IMR-90 (cell line): Measurements from ENCODE around the gene BCAS2. TPM values are rescaled to one million over a fixed set of nuclear protein-coding genes. Genes with fewer than 3 reads are reported as not detected.

Experiments used
- ATAC-seq: fragments of 200-7000 bp; cut with Tn5 transposase; 2 replicates; pipeline ENCODE4 v1.9.1; 2020; ENCODE audit warnings: low read depth, mild to moderate bottlenecking, moderate library complexity
- BruUV-seq: library from RNA; stranded (reverse); fragments of 400-500 nt; replicated peaks from 2 replicates; lab custom pipeline; 2021; lab: Mats Ljungman, UMichigan
- CTCF ChIA-PET: fragments of 300-600 bp; formaldehyde crosslinking; extraction: SDS; loops from one replicate; lab custom pipeline; 2021; ENCODE audit warnings: antibody characterized with exemption; lab: Yijun Ruan, JAX
- POLR2A ChIA-PET: fragments of 300-600 bp; sonication (Branson Sonifier 250); formaldehyde crosslinking; loops from one replicate; lab custom pipeline; 2022; ENCODE audit warnings: antibody characterized with exemption; ENCODE audit not compliant: unreplicated experiment; lab: Charles Lee
- DNase-seq: peaks from one replicate; pipeline ENCODE4 v3.0.0; 2013
- H2AFZ ChIP-seq: replicated peaks from 2 replicates; pipeline ENCODE3; 2013; ENCODE audit warnings: low read length, mild to moderate bottlenecking; ENCODE audit not compliant: poor library complexity
- H2AK5ac ChIP-seq: 2 replicates; pipeline ENCODE4 v1.6.1; 2013; ENCODE audit warnings: low read depth, low read length, inconsistent platforms
- H2AK9ac ChIP-seq: replicated peaks from 2 replicates; pipeline ENCODE3; 2013; ENCODE audit warnings: mild to moderate bottlenecking, low read depth, low read length, moderate library complexity; ENCODE audit not compliant: poor library complexity
- H2BK120ac ChIP-seq: 2 replicates; pipeline ENCODE4 v1.6.1; 2013; ENCODE audit warnings: low read depth, low read length, inconsistent platforms
- H2BK15ac ChIP-seq: 3 replicates; pipeline ENCODE4 v1.6.1; 2013; ENCODE audit warnings: low read depth, low read length, inconsistent platforms
- H2BK20ac ChIP-seq: 2 replicates; pipeline ENCODE4 v1.6.1; 2013; ENCODE audit warnings: low read depth, mild to moderate bottlenecking, inconsistent platforms, low read length, moderate library complexity
- H2BK5ac ChIP-seq: 2 replicates; pipeline ENCODE4 v1.6.1; 2013; ENCODE audit warnings: mild to moderate bottlenecking, low read depth, low read length, inconsistent platforms; ENCODE audit not compliant: poor library complexity, severe bottlenecking
- H3K14ac ChIP-seq: replicated peaks from 2 replicates; pipeline ENCODE4 v1.6.1; 2013; ENCODE audit warnings: low read depth, low read length, inconsistent platforms
- H3K18ac ChIP-seq: 2 replicates; pipeline ENCODE4 v1.6.1; 2013; ENCODE audit warnings: low read depth, low read length, control low read depth
- H3K23ac ChIP-seq: 2 replicates; pipeline ENCODE4 v1.6.1; 2013; ENCODE audit warnings: low read depth, low read length, inconsistent platforms
- H3K27ac ChIP-seq: 2 replicates; pipeline ENCODE4 v1.5.1; 2013; ENCODE audit warnings: mild to moderate bottlenecking, control low read depth, low read length; ENCODE audit not compliant: insufficient read depth
- H3K27me3 ChIP-seq: 2 replicates; pipeline ENCODE4 v1.6.1; 2013; ENCODE audit warnings: low read length; ENCODE audit not compliant: control insufficient read depth, insufficient read depth
- H3K36me3 ChIP-seq: 2 replicates; pipeline ENCODE4 v1.6.1; 2013; ENCODE audit warnings: low read length, mixed read lengths; ENCODE audit not compliant: control insufficient read depth, insufficient read depth
- H3K4ac ChIP-seq: 2 replicates; pipeline ENCODE4 v1.6.1; 2013; ENCODE audit warnings: low read depth, low read length, inconsistent platforms
- H3K4me1 ChIP-seq: 2 replicates; pipeline ENCODE4 v1.6.1; 2013; ENCODE audit warnings: low read length, mixed read lengths; ENCODE audit not compliant: control insufficient read depth, insufficient read depth
- H3K4me2 ChIP-seq: 2 replicates; pipeline ENCODE4 v1.6.1; 2013; ENCODE audit warnings: low read depth, mild to moderate bottlenecking, control low read depth, low read length, moderate library complexity
- H3K4me3 ChIP-seq: 2 replicates; pipeline ENCODE4 v1.5.1; 2013; ENCODE audit warnings: low read depth, mild to moderate bottlenecking, control low read depth, low read length, moderate library complexity; ENCODE audit not compliant: insufficient read depth
- H3K56ac ChIP-seq: 2 replicates; pipeline ENCODE4 v1.6.1; 2013; ENCODE audit warnings: low read length, inconsistent platforms; ENCODE audit not compliant: insufficient read depth; ENCODE audit errors: extremely low read depth
- H3K79me1 ChIP-seq, 2 experiments: 2 replicates each; pipeline ENCODE4 v1.6.1; 2013; ENCODE audit warnings: low read length in 2 of 2, inconsistent platforms in 1 of 2, low read depth in 1 of 2
- H3K9ac ChIP-seq: 2 replicates; pipeline ENCODE4 v1.6.1; 2013; ENCODE audit warnings: low read depth, low read length, control low read depth
- H3K9me1 ChIP-seq: 2 replicates; pipeline ENCODE4 v1.6.1; 2013; ENCODE audit warnings: low read length, inconsistent platforms; ENCODE audit not compliant: insufficient read depth
- H3K9me3 ChIP-seq: 2 replicates; pipeline ENCODE4 v1.6.1; 2013; ENCODE audit warnings: low read length; ENCODE audit not compliant: control insufficient read depth, insufficient read depth
- H4K20me1 ChIP-seq: 2 replicates; pipeline ENCODE4 v1.6.1; 2013; ENCODE audit warnings: low read length, inconsistent platforms; ENCODE audit not compliant: insufficient read depth
- H4K5ac ChIP-seq: 2 replicates; pipeline ENCODE4 v1.6.1; 2013; ENCODE audit warnings: mild to moderate bottlenecking, low read depth, low read length, control low read depth
- H4K8ac ChIP-seq, 2 experiments: 2 replicates each; pipeline ENCODE4 v1.6.1; 2013; ENCODE audit warnings: low read depth in 2 of 2, low read length in 2 of 2, control low read depth in 1 of 2, inconsistent platforms in 1 of 2
- H4K91ac ChIP-seq: 2 replicates; pipeline ENCODE4 v1.6.1; 2013; ENCODE audit warnings: low read depth, low read length, inconsistent platforms; ENCODE audit not compliant: insufficient read depth
- BHLHE40 ChIP-seq: fragments of 150-350 bp; IDR thresholded peaks from 2 replicates; pipeline ENCODE4 v1.6.1; 2016; ENCODE audit warnings: mild to moderate bottlenecking, low read depth, low read length
- CHD1 ChIP-seq: IDR thresholded peaks from 2 replicates; pipeline ENCODE4 v1.6.1; 2012; ENCODE audit warnings: low read depth, low read length, improper control_type of control experiment
- FOS ChIP-seq: fragments of 150-350 bp; IDR thresholded peaks from 2 replicates; pipeline ENCODE4 v1.6.1; 2016; ENCODE audit warnings: low read depth, low read length
- MAFK ChIP-seq: IDR thresholded peaks from 2 replicates; pipeline ENCODE4 v1.6.1; 2012; ENCODE audit warnings: low read depth, low read length, improper control_type of control experiment
- MAZ ChIP-seq: IDR thresholded peaks from 2 replicates; pipeline ENCODE4 v1.6.1; 2012; ENCODE audit warnings: low read depth, mild to moderate bottlenecking, low read length, improper control_type of control experiment, moderate library complexity, borderline replicate concordance
- POLR2A ChIP-seq: IDR thresholded peaks from 2 replicates; pipeline ENCODE4 v1.6.1; 2012; ENCODE audit warnings: mild to moderate bottlenecking, low read depth, low read length
- RAD21 ChIP-seq: IDR thresholded peaks from 2 replicates; pipeline ENCODE4 v1.6.1; 2012; ENCODE audit warnings: low read length, improper control_type of control experiment
- RCOR1 ChIP-seq: IDR thresholded peaks from 2 replicates; pipeline ENCODE4 v1.6.1; 2012; ENCODE audit warnings: mild to moderate bottlenecking, low read length, improper control_type of control experiment; ENCODE audit not compliant: insufficient replicate concordance
- SMC3 ChIP-seq: fragments of 150-350 bp; IDR thresholded peaks from 2 replicates; pipeline ENCODE4 v1.6.1; 2016; ENCODE audit warnings: low read depth, mild to moderate bottlenecking, antibody characterized with exemption, low read length, moderate library complexity
- WGBS, 2 experiments: methylation state at CpG; one replicate each; pipeline versions ENCODE4 v1.1.5 to v1.1.7; 2013; ENCODE audit warnings: missing lambda C conversion rate in 2 of 2; ENCODE audit not compliant: insufficient read length in 1 of 2; ENCODE audit errors: extremely low coverage in 2 of 2; 5-methylcytosine and 5-hydroxymethylcytosine counted together
- dilution Hi-C: fragments of 300-500 bp; cut with HindIII; formaldehyde crosslinking; loops from one replicate; pipeline ENCODE4 v1.14.3; 2018; ENCODE audit warnings: low sequenced_read_pairs; ENCODE audit not compliant: unreplicated experiment
- in situ Hi-C: fragments of 300-500 bp; cut with MboI; formaldehyde crosslinking; loops from 3 replicates; pipeline ENCODE4 v1.14.3; 2019; ENCODE audit warnings: low sequenced_read_pairs, inconsistent platforms, mixed read lengths
- intact Hi-C: fragments of 100-400 bp; cut with micrococcal nuclease; formaldehyde crosslinking; loops from 2 replicates; pipeline ENCODE4 v1.10.0; 2022
- polyA plus RNA-seq, 3 experiments: library from polyadenylated mRNA; depleted of rRNA; stranded (reverse); fragments of >200 nt; gene quantifications; 2 replicates each; pipeline ENCODE4 v1.2.3, GENCODE V29; 2012; ENCODE audit warnings: low replicate concordance in 1 of 3
- total RNA-seq: library from RNA; depleted of rRNA; stranded (reverse); fragments of >200 nt; gene quantifications from 2 replicates; pipeline ENCODE4 v1.2.3, GENCODE V29; 2012
- TF ChIP-seq, protein P1 (sequence below): fragments of 150-350 bp; IDR thresholded peaks from 2 replicates; pipeline ENCODE4 v1.6.1; 2017; ENCODE audit warnings: mild to moderate bottlenecking, antibody characterized with exemption, low read length, low read depth
- TF ChIP-seq, protein P2 (sequence below): fragments of 150-350 bp; IDR thresholded peaks from 2 replicates; pipeline ENCODE4 v1.6.1; 2016; ENCODE audit warnings: low read depth, mild to moderate bottlenecking, low read length, moderate library complexity, borderline replicate concordance

Gene BCAS2
- total and polyA plus RNA-seq, 2 of the 4 experiments (the other 2 are of a cell fraction), result 15.4 to 23.1 TPM

- intact Hi-C loops, result no loop called here
- WGBS, 2 experiments, result no CpG with 5 or more reads among the region's 8 CpGs
- Histone ChIP-seq H2AK5ac (no peak overlapping the region), H3K9ac (no peak overlapping the region), H3K36me3 (no peaks in the 10 kb centered on the region), H3K4me2 (no peak overlapping the region), H3K79me1 (no peaks in the 10 kb centered on the region), H2AK9ac (no peak overlapping the region), H4K8ac (no peak overlapping the region), H2BK5ac (no peak overlapping the region), H3K23ac (no peak overlapping the region), H4K5ac (no peak overlapping the region), H4K20me1 (no peaks in the 10 kb centered on the region), H2AFZ (no peak overlapping the region), H3K14ac (no peak overlapping the region), H4K91ac (no peak overlapping the region), H3K9me3 (no peaks in the 10 kb centered on the region), H3K27me3 (no peaks in the 10 kb centered on the region), H3K4me3 (no peak overlapping the region), H3K4me1 (no peaks in the 10 kb centered on the region), H2BK120ac (no peak overlapping the region), H3K9me1 (no peaks in the 10 kb centered on the region), H2BK20ac (no peak overlapping the region), H3K27ac (no peak overlapping the region), H3K18ac (no peak overlapping the region), H2BK15ac (no peak overlapping the region), H3K4ac (no peak overlapping the region), H3K56ac (no peak overlapping the region)
- ChIA-PET CTCF (no interaction called here), POLR2A (no interaction called here)
- DNase-seq (no peak), ATAC-seq (no peak)
- in situ Hi-C loops, result no loop called here
- no TSS peak for BruUV-seq
- no peak for TF ChIP-seq POLR2A
- no peak for TF ChIP-seq CHD1
- no peak for TF ChIP-seq MAFK
- TF ChIP-seq, protein P1, sequence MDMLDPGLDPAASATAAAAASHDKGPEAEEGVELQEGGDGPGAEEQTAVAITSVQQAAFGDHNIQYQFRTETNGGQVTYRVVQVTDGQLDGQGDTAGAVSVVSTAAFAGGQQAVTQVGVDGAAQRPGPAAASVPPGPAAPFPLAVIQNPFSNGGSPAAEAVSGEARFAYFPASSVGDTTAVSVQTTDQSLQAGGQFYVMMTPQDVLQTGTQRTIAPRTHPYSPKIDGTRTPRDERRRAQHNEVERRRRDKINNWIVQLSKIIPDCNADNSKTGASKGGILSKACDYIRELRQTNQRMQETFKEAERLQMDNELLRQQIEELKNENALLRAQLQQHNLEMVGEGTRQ, result no peak
- no peak for TF ChIP-seq MAZ
- no peak for TF ChIP-seq RCOR1
- TF ChIP-seq BHLHE40, result no peak
- TF ChIP-seq FOS, result no peak
- TF ChIP-seq, protein P2, sequence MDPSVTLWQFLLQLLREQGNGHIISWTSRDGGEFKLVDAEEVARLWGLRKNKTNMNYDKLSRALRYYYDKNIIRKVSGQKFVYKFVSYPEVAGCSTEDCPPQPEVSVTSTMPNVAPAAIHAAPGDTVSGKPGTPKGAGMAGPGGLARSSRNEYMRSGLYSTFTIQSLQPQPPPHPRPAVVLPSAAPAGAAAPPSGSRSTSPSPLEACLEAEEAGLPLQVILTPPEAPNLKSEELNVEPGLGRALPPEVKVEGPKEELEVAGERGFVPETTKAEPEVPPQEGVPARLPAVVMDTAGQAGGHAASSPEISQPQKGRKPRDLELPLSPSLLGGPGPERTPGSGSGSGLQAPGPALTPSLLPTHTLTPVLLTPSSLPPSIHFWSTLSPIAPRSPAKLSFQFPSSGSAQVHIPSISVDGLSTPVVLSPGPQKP, result no peak
- no peak for TF ChIP-seq RAD21
- TF ChIP-seq SMC3, result no peak
- dilution Hi-C loops, result no loop called here
These were observed 59.8 kb downstream of the BCAS2 start for GRCh38 chr1:114521396-114522263.
